Fibroblast of the aortic adventitia (primary cell): ENCODE data around the gene POP5. TPM values are rescaled to one million over a fixed set of nuclear protein-coding genes. Genes with fewer than 3 reads are reported as not detected.
"Not testable (repeated sequence)": the region's sequence is repeated elsewhere in the genome, so short reads cannot be mapped to it uniquely, and the experiment has no call there.

Experiments used
- DNase-seq: peaks from one replicate; pipeline ENCODE4 v3.0.0-alpha.2; 2010; ENCODE audit warnings: low read depth
- H3K4me3 ChIP-seq: 2 replicates; pipeline ENCODE4 v1.5.1; 2011; ENCODE audit warnings: low read depth, mild to moderate bottlenecking, control low read depth, low read length, moderate library complexity
- CTCF ChIP-seq: IDR thresholded peaks from 2 replicates; pipeline ENCODE4 v1.5.1; 2011; ENCODE audit warnings: mild to moderate bottlenecking, low read length, control low read depth, inconsistent platforms; ENCODE audit not compliant: insufficient read depth
- total RNA-seq: library from RNA; depleted of rRNA; stranded (reverse); fragments of >200 nt; gene quantifications from 2 replicates; pipeline ENCODE4 v1.2.3, GENCODE V29; 2012; ENCODE audit warnings: low replicate concordance

The POP5 gene
- total RNA-seq, 1 donor, result 31.3 TPM

GRCh38 chr12:120536064-120536791, 45.0 kb downstream of the POP5 start:
- peak overlapping the region; percentile 83 for H3K4me3 ChIP-seq
- no peak for TF ChIP-seq CTCF
- DNase-seq, result no peak

DNA sequence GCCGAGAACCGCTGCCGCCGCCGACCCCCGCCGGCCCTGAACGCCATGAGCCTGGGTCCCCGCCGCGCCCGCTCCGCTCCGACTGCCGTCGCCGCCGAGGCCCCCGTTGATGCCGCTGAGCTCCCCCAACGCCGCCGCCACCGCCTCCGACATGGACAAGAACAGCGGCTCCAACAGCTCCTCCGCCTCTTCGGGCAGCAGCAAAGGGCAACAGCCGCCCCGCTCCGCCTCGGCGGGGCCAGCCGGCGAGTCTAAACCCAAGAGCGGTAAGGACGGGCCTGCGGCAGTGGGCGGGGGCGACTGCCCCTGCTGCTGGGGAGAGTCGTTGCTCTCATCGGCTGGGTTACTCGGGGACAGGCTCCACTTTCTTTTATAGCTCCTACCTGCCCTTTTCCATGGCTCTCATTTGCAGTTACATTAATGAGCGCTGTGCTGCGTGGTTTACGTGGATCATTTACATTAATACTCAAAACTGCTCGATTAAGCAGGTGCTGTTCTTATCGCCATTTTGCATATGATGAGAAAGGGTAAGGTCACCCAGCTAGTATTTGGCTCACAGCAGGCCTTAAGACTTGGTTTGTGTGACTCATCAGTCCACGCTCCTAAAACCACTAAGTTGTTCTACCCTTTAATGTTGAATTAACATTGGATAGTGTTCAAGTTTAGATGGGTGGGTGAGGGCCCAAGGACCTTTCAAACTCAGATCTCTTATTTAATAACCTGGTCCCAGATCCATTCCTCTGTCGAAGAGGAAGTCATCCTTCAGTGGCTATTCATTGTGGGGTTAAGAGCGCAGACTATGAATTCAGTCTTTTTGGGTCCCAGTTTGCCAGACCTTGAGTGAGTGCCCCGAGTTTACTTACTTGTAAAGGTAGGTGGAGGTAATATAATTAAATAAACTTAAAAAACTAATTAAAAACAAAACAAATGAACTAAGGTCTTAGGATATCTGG, 46.2 kb downstream of the POP5 start:
- peak; percentile 80 for DNase-seq
- H3K4me3 ChIP-seq, result peak overlapping the region; percentile 83

GRCh38 chr12:120534203-120534702, 46.9 kb downstream of the POP5 start, which contains the start of gene RNF10:
Gene RNF10 (plus strand): TSS chr12:120534356. CDS start chr12:120534812, 456 bp downstream.
- TF ChIP-seq CTCF, result no peak
- peak; percentile 93 for DNase-seq

More for the DNA sequence above, 46.2 kb downstream of the POP5 start:
- no peak for TF ChIP-seq CTCF

DNA sequence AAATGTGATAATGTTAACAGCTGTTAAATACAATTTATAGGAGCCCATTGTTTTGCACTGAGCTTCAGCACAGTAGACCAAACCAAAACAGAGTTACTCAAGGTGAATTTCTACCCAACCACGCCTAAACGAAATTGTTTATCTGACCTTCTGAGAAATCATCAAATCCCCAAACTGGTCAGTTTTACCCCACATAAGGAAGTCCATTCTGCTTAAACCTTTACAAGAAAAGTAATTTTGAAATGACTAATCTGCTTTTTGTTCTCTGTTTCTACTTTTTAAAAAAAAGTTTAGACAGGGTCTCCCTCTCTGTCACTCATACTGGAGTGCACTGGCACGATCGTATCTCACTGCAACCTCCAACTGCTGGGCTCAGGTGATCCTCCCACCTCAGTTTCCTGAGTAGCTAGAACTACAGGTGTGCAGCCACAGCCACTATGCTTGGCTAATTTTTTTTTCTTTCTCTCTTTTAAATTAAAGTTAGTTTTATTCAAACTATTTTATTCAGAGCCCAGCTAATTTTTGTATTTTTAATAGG, 48.4 kb downstream of the POP5 start:
- DNase-seq, result no peak
- no peak for TF ChIP-seq CTCF
- H3K4me3 ChIP-seq, result no peak overlapping the region

More at GRCh38 chr12:120534203-120534702, 46.9 kb downstream of the POP5 start, which contains the start of gene RNF10:
- peak within 1 kb of the TSS; percentile 83 for H3K4me3 ChIP-seq

DNA sequence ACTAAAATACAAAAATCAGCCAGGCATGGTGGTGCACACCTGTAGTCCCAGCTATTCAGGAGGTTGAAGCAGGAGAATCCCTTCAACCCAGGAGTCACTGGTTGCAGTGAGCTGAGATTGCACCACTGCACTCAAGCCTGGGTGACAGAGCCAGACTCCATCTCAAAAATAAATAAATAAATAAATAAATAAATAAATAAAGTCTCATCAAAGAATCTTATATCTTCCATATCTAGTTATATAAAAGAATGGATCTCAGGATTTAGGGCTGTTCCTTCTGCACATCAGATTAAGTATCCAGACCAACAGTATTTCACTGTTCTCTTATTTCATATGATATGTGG, 50.8 kb downstream of the POP5 start:
- DNase-seq, H3K4me3 ChIP-seq: not testable (repeated sequence)

- peak; percentile 24 for TF ChIP-seq CTCF
- DNase-seq, result peak; percentile 56
These were observed 51.4 kb downstream of the POP5 start for GRCh38 chr12:120529641-120530417.

More at GRCh38 chr12:120529641-120530417, 51.4 kb downstream of the POP5 start:
- peak overlapping the region; percentile 90 for H3K4me3 ChIP-seq
